Left ventricle myocardium inferior (tissue), 1 donor: ENCODE results near the gene MUC13. TPM values are rescaled to one million over a fixed set of nuclear protein-coding genes. Genes with fewer than 3 reads are reported as not detected.

Experiments used
- DNase-seq: peaks from one replicate; pipeline ENCODE4 v3.0.0-alpha.2; 2020
- H3K27ac ChIP-seq: fragments of 200-600 bp; replicated peaks from 2 replicates; pipeline ENCODE4 v1.8.0; 2021
- H3K27me3 ChIP-seq: fragments of 200-600 bp; 2 replicates; pipeline ENCODE4 v1.8.0; 2021; ENCODE audit warnings: low read depth
- H3K36me3 ChIP-seq: fragments of 200-600 bp; 2 replicates; pipeline ENCODE4 v1.8.0; 2021
- H3K4me1 ChIP-seq: fragments of 200-600 bp; 2 replicates; pipeline ENCODE4 v1.8.0; 2021
- H3K4me3 ChIP-seq: fragments of 200-600 bp; 2 replicates; pipeline ENCODE4 v1.8.0; 2021; ENCODE audit warnings: mild to moderate bottlenecking, moderate library complexity
- H3K9me3 ChIP-seq: fragments of 200-600 bp; replicated peaks from 2 replicates; pipeline ENCODE4 v1.8.0; 2021
- intact Hi-C: fragments of 100-400 bp; cut with micrococcal nuclease; formaldehyde crosslinking; loops from one replicate; pipeline ENCODE4 v1.11.0; 2022
- long read RNA-seq: library from polyadenylated mRNA; unstranded; transcript quantifications from one replicate; pipeline ENCODE4 v2.0.0, GENCODE V29; 2021
- total RNA-seq: library from RNA; stranded (reverse); fragmentation: NEBNext Ultra II Directional; extraction: Animal tissue kit (Norgen Biotek cat#: 25700); gene quantifications from one replicate; pipeline ENCODE4 v1.2.1, GENCODE V29; 2021
- TF ChIP-seq, protein P1 (sequence below): fragments of 200-600 bp; IDR thresholded peaks from 2 replicates; pipeline ENCODE4 v1.8.0; 2021; ENCODE audit warnings: antibody characterized with exemption, mild to moderate bottlenecking, borderline replicate concordance
- donor health status: DM: no; HTN: yes; CAD: no; lungs with severe emphysema.

The MUC13 gene
- total RNA-seq, result 0.08 TPM
- long read RNA-seq, result 0 reads

GRCh38 chr3:124934577-124934976 is at the start of gene MUC13:
Gene MUC13, minus strand, starts transcription at chr3:124934751. Its CDS starts 39 bp downstream, at chr3:124934712.
- Histone ChIP-seq H3K9me3 (peaks cover 4% of the 10 kb centered on the region), H3K36me3 (no peaks in the 10 kb centered on the region), H3K27ac (no peak within 1 kb of the TSS), H3K27me3 (no peaks in the 10 kb centered on the region), H3K4me3 (no peak within 1 kb of the TSS), H3K4me1 (no peaks in the 10 kb centered on the region)
- DNase-seq, result no peak
- TF ChIP-seq, protein P1, sequence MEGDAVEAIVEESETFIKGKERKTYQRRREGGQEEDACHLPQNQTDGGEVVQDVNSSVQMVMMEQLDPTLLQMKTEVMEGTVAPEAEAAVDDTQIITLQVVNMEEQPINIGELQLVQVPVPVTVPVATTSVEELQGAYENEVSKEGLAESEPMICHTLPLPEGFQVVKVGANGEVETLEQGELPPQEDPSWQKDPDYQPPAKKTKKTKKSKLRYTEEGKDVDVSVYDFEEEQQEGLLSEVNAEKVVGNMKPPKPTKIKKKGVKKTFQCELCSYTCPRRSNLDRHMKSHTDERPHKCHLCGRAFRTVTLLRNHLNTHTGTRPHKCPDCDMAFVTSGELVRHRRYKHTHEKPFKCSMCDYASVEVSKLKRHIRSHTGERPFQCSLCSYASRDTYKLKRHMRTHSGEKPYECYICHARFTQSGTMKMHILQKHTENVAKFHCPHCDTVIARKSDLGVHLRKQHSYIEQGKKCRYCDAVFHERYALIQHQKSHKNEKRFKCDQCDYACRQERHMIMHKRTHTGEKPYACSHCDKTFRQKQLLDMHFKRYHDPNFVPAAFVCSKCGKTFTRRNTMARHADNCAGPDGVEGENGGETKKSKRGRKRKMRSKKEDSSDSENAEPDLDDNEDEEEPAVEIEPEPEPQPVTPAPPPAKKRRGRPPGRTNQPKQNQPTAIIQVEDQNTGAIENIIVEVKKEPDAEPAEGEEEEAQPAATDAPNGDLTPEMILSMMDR, result no peak
- intact Hi-C loops, result loop anchor here (10.0 kb wide), 1 partner anchor 500 kb away; no protein-coding TSS in a partner anchor

DNA sequence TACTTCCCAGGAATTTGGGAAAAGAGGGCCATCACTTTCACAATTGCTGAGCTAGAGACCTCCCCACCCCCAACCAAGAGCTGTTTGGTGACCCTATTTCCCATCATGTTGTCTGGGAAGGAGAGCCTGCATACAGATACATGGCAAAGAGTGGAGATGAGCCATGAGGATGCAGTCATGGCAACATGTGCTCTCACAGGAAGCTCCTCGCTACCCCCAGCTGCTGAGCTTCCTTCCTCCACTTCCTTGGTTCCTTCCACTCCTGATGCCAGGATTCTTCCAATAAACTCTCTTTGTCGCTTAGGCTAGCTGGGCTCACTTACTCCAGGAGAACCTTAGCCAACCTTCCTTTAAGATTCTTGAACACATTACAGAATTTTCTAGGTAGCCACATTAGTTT is 48.3 kb upstream of the MUC13 start:
- Histone ChIP-seq H3K4me3 (no peak overlapping the region), H3K36me3 (peaks cover 69% of the 10 kb centered on the region)
- intact Hi-C loops, result no loop called here

DNA sequence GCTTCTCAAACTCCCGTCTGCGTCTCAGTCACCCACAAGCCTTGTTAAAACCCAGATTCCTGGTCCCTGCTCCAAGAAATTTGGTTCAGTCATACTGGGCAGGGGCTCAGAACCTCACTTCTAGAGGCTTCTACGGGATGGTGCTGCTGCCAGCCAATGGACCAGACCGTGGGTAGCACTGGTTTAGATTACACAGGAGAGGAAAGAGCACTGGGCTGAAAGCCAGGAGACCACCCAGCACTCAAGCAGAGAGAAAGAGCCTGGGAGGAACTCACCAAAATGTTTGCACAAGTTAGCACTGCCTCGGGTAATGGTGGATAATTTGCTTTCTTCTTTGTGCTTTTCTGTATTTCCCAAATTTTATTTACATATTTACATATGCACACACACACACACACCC is 46.9 kb upstream of the MUC13 start:
- Histone ChIP-seq H3K9me3 (no peaks in the 10 kb centered on the region), H3K4me1 (peaks cover 38% of the 10 kb centered on the region), H3K27me3 (no peaks in the 10 kb centered on the region), H3K27ac (no peak overlapping the region), H3K36me3 (peaks cover 79% of the 10 kb centered on the region), H3K4me3 (no peak overlapping the region)
- intact Hi-C loops, result no loop called here
- TF ChIP-seq, protein P1, result no peak
- DNase-seq, result no peak

More for the DNA sequence above, 48.3 kb upstream of the MUC13 start:
- peaks cover 47% of the 10 kb centered on the region for H3K4me1 ChIP-seq
- no peaks in the 10 kb centered on the region for H3K9me3 ChIP-seq
- H3K27ac ChIP-seq, result peak overlapping the region; percentile 40
- no peaks in the 10 kb centered on the region for H3K27me3 ChIP-seq
- DNase-seq, result no peak
- TF ChIP-seq, protein P1, result no peak

DNA sequence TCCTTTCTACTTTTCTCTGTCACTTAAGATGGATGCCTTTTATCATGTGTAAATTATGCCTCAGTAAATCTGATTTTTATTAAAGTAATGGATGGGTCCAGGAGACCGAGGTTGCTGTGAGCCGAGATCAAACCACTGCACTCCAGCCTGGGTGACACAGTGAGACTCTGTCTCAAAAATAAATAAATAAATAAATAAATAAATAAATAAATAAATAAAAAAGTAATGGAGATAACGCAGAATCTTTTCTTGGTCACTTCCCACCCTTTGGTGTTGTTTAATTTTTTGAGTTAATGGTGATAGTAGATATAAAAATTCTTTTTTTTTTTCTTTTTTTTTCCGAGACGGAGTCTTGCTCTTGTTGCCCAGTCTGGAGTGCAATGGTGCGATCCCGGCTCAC is 44.1 kb upstream of the MUC13 start:
- Histone ChIP-seq H3K36me3 (peaks cover 89% of the 10 kb centered on the region), H3K27me3 (no peaks in the 10 kb centered on the region), H3K27ac (no peak overlapping the region), H3K4me1 (peaks cover 17% of the 10 kb centered on the region), H3K9me3 (no peaks in the 10 kb centered on the region), H3K4me3 (no peak overlapping the region)
- intact Hi-C loops, result no loop called here
- no peak for DNase-seq
- TF ChIP-seq, protein P1, result no peak

DNA sequence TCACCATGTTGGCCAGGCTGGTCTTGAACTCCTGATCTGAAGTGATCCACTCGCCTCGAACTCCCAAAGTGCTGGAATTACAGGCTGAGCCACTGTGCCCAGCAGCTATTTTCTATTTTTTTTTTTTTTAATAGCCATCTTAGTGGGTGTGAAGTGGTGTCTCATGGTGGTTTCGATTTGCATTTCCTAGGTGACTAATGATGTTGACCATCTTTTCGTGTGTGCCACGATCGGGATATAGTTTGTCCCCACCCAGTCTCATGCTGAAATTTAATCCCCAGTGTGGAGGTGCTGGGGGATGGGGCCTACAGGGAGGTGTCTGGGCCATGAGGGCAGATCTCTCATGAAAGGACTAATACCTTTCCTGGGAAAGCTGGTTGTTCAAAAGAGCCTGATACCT is 41.8 kb upstream of the MUC13 start:
- H3K4me1 ChIP-seq, result peaks cover 15% of the 10 kb centered on the region
- peaks cover 95% of the 10 kb centered on the region for H3K36me3 ChIP-seq
- H3K9me3 ChIP-seq, result no peaks in the 10 kb centered on the region
- H3K4me3 ChIP-seq, result no peak overlapping the region
- H3K27me3 ChIP-seq, result no peaks in the 10 kb centered on the region
- no peak overlapping the region for H3K27ac ChIP-seq
- TF ChIP-seq, protein P1, result no peak
- intact Hi-C loops, result no loop called here
- DNase-seq, result no peak
